ENCODE results near the gene NME1.

The NME1 gene

DNA sequence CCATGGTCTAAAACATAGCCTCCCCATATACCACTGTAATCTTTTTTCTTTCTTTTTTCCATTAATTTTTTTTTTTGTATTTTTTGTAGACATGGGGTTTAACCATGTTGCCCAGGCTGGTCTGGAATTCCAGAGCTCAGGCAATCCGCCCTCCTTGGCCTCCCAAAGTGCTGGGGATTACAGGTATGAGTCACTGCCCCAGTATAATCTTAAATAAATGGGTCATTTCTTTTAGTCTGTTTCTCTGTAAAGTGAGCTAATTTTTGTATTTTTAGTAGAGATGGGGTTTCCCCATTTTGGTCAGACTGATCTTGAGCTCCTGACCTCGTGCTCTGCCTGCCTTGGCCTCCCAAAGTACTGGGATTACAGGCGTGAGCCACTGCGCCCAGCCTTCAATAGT, 5.7 kb upstream of the NME1 start:
- H3K27me3 ChIP-seq (ENCODE audit: control insufficient read depth in 1 of 2, insufficient read depth in 2 of 2, low read length in 2 of 2): no peaks in the 10 kb centered on the region
- H3K9ac ChIP-seq (ENCODE audit: low read depth in 1 of 2, low read length in 2 of 2): no peak overlapping the region
- H3K27ac ChIP-seq (ENCODE audit: low read depth, low read length): no peak overlapping the region
- no peaks in the 10 kb centered on the region for H3K36me3 ChIP-seq (ENCODE audit: control insufficient read depth in 1 of 2, insufficient read depth in 2 of 2, low read length in 2 of 2)
- H3K9me3 ChIP-seq (ENCODE audit: control insufficient read depth in 1 of 2, low read length in 2 of 2): no peaks in the 10 kb centered on the region
- no peak overlapping the region for H3K4me3 ChIP-seq (ENCODE audit: low read depth in 1 of 2, low read length in 2 of 2)
- H3K4me1 ChIP-seq (ENCODE audit: control insufficient read depth in 1 of 2, insufficient read depth in 2 of 2, low read length in 2 of 2): peaks cover 1 to 2% of the 10 kb centered on the region in 2 donors

GRCh38 chr17:51149163-51149562, 4.2 kb upstream of the NME1 start:
- no peaks in the 10 kb centered on the region for H3K9me3 ChIP-seq (ENCODE audit: control insufficient read depth in 1 of 2, low read length in 2 of 2)
- no peaks in the 10 kb centered on the region for H3K36me3 ChIP-seq (ENCODE audit: control insufficient read depth in 1 of 2, insufficient read depth in 2 of 2, low read length in 2 of 2)
- no peak overlapping the region for H3K9ac ChIP-seq (ENCODE audit: low read depth in 1 of 2, low read length in 2 of 2)

GRCh38 chr17:51150932-51151331, 2.4 kb upstream of the NME1 start:
- Histone ChIP-seq H3K27ac (ENCODE audit: low read depth, low read length) (no peak overlapping the region), H3K4me3 (ENCODE audit: low read depth in 1 of 2, low read length in 2 of 2) (no peak overlapping the region), H3K9me3 (ENCODE audit: control insufficient read depth in 1 of 2, low read length in 2 of 2) (no peaks in the 10 kb centered on the region), H3K36me3 (ENCODE audit: control insufficient read depth in 1 of 2, insufficient read depth in 2 of 2, low read length in 2 of 2) (peaks cover 0 to 4% of the 10 kb centered on the region in 2 donors), H3K4me1 (ENCODE audit: control insufficient read depth in 1 of 2, insufficient read depth in 2 of 2, low read length in 2 of 2) (peaks cover 14% of the 10 kb centered on the region in 2 donors), H3K27me3 (ENCODE audit: control insufficient read depth in 1 of 2, insufficient read depth in 2 of 2, low read length in 2 of 2) (no peaks in the 10 kb centered on the region), H3K9ac (ENCODE audit: low read depth in 1 of 2, low read length in 2 of 2) (no peak overlapping the region)

More at GRCh38 chr17:51149163-51149562, 4.2 kb upstream of the NME1 start:
- Histone ChIP-seq H3K27me3 (ENCODE audit: control insufficient read depth in 1 of 2, insufficient read depth in 2 of 2, low read length in 2 of 2) (no peaks in the 10 kb centered on the region), H3K4me1 (ENCODE audit: control insufficient read depth in 1 of 2, insufficient read depth in 2 of 2, low read length in 2 of 2) (peaks cover 9% of the 10 kb centered on the region in 2 donors), H3K4me3 (ENCODE audit: low read depth in 1 of 2, low read length in 2 of 2) (no peak overlapping the region), H3K27ac (ENCODE audit: low read depth, low read length) (no peak overlapping the region)

DNA sequence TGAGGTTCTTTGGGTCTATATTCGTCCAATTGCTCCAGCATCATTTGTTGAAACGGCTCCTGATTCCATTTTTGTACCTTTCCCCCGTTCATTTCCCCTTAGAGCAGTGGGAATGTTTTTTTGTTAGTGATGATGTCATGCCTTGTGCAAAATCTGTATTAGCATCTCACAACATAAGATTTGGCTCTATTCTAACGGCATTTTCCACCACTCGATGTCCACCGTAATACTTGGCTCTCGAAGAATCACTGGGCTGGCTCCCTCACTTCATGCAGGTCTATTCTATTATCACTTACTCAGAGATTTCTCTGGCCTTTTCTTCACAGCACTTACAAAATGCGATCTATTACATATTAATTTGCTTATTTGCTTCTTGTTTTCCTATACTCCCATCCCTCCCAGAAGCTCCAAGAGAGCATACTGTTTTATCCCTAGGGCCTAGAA, 571 bp upstream of the NME1 start:
- peaks cover 14% of the 10 kb centered on the region in 2 donors for H3K4me1 ChIP-seq (ENCODE audit: control insufficient read depth in 1 of 2, insufficient read depth in 2 of 2, low read length in 2 of 2)
- H3K27me3 ChIP-seq (ENCODE audit: control insufficient read depth in 1 of 2, insufficient read depth in 2 of 2, low read length in 2 of 2): no peaks in the 10 kb centered on the region
- H3K9ac ChIP-seq (ENCODE audit: low read depth in 1 of 2, low read length in 2 of 2): peak overlapping the region; percentile 59 to 92
- H3K36me3 ChIP-seq (ENCODE audit: control insufficient read depth in 1 of 2, insufficient read depth in 2 of 2, low read length in 2 of 2): peaks cover 7 to 9% of the 10 kb centered on the region in 2 donors
- peak overlapping the region; percentile 72 for H3K27ac ChIP-seq (ENCODE audit: low read depth, low read length)
- H3K9me3 ChIP-seq (ENCODE audit: control insufficient read depth in 1 of 2, low read length in 2 of 2): no peaks in the 10 kb centered on the region
- H3K4me3 ChIP-seq (ENCODE audit: low read depth in 1 of 2, low read length in 2 of 2): peak overlapping the region; percentile 46 to 89

DNA sequence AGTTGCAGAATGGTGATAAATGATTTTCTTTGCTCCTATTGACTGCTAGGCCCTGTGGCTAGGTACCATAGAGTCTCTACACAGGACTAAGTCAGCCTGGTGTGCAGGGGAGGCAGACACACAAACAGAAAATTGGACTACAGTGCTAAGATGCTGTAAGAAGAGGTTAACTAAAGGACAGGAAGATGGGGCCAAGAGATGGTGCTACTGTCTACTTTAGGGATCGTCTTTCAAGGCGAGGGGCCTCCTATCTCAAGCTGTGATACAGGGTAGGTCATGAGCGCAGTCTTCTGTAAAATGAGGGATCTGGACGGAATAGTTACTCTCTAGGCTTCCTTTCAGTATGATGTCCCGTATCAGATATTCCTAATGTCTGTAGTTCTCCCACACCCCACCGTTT, 817 bp downstream of the NME1 start:
- peak overlapping the region; percentile 89 to 98 for H3K4me3 ChIP-seq (ENCODE audit: low read depth in 1 of 2, low read length in 2 of 2)
- H3K9me3 ChIP-seq (ENCODE audit: control insufficient read depth in 1 of 2, low read length in 2 of 2): no peaks in the 10 kb centered on the region
- peaks cover 8 to 9% of the 10 kb centered on the region in 2 donors for H3K36me3 ChIP-seq (ENCODE audit: control insufficient read depth in 1 of 2, insufficient read depth in 2 of 2, low read length in 2 of 2)
- peaks cover 14% of the 10 kb centered on the region in 2 donors for H3K4me1 ChIP-seq (ENCODE audit: control insufficient read depth in 1 of 2, insufficient read depth in 2 of 2, low read length in 2 of 2)
- no peaks in the 10 kb centered on the region for H3K27me3 ChIP-seq (ENCODE audit: control insufficient read depth in 1 of 2, insufficient read depth in 2 of 2, low read length in 2 of 2)
- peak overlapping the region; percentile 70 to 92 for H3K9ac ChIP-seq (ENCODE audit: low read depth in 1 of 2, low read length in 2 of 2)
- H3K27ac ChIP-seq (ENCODE audit: low read depth, low read length): no peak overlapping the region

GRCh38 chr17:51155416-51155815, 2.1 kb downstream of the NME1 start:
- Histone ChIP-seq H3K36me3 (ENCODE audit: control insufficient read depth in 1 of 2, insufficient read depth in 2 of 2, low read length in 2 of 2) (peaks cover 9 to 15% of the 10 kb centered on the region in 2 donors), H3K4me3 (ENCODE audit: low read depth in 1 of 2, low read length in 2 of 2) (no peak overlapping the region), H3K27ac (ENCODE audit: low read depth, low read length) (no peak overlapping the region), H3K27me3 (ENCODE audit: control insufficient read depth in 1 of 2, insufficient read depth in 2 of 2, low read length in 2 of 2) (no peaks in the 10 kb centered on the region), H3K9ac (ENCODE audit: low read depth in 1 of 2, low read length in 2 of 2) (no peak overlapping the region), H3K9me3 (ENCODE audit: control insufficient read depth in 1 of 2, low read length in 2 of 2) (no peaks in the 10 kb centered on the region), H3K4me1 (ENCODE audit: control insufficient read depth in 1 of 2, insufficient read depth in 2 of 2, low read length in 2 of 2) (peaks cover 14% of the 10 kb centered on the region in 2 donors)

DNA sequence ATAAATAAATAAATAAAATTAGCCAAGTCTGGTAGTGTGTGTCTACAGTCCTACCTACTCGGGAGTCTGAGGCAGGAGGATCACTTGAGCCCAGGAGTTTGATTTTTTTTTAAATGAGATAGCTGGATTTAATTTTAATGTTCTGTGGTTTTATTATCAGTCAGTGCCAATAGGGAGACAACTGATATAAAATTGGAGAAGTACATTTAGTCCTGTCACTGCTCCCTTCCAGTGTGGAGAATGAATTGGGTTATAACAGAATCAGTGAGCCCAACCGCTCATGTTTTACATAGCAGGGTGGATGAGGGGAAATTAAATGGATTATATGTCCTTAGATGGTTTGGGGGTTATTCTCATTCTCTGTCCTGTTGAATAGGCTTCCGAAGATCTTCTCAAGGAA, 6.2 kb downstream of the NME1 start:
- H3K9me3 ChIP-seq (ENCODE audit: control insufficient read depth in 1 of 2, low read length in 2 of 2): no peaks in the 10 kb centered on the region
- peaks cover under 1% of the 10 kb centered on the region in 2 donors for H3K4me1 ChIP-seq (ENCODE audit: control insufficient read depth in 1 of 2, insufficient read depth in 2 of 2, low read length in 2 of 2)
- H3K36me3 ChIP-seq (ENCODE audit: control insufficient read depth in 1 of 2, insufficient read depth in 2 of 2, low read length in 2 of 2): peaks cover 15 to 31% of the 10 kb centered on the region in 2 donors
- H3K9ac ChIP-seq (ENCODE audit: low read depth in 1 of 2, low read length in 2 of 2): no peak overlapping the region
- no peak overlapping the region for H3K27ac ChIP-seq (ENCODE audit: low read depth, low read length)
- H3K4me3 ChIP-seq (ENCODE audit: low read depth in 1 of 2, low read length in 2 of 2): no peak overlapping the region
- no peaks in the 10 kb centered on the region for H3K27me3 ChIP-seq (ENCODE audit: control insufficient read depth in 1 of 2, insufficient read depth in 2 of 2, low read length in 2 of 2)

DNA sequence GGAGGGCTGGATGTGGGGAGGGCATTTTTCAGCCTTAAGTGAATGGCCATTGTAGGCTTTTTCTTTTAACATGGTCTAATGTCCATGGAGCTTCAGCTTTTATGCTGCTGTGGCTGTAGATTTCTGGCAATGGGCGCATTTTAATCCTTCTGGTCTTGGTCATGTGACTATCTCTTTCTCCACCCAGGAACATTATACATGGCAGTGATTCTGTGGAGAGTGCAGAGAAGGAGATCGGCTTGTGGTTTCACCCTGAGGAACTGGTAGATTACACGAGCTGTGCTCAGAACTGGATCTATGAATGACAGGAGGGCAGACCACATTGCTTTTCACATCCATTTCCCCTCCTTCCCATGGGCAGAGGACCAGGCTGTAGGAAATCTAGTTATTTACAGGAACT, 8.2 kb downstream of the NME1 start:
- H3K27me3 ChIP-seq (ENCODE audit: control insufficient read depth in 1 of 2, insufficient read depth in 2 of 2, low read length in 2 of 2): no peaks in the 10 kb centered on the region
- H3K27ac ChIP-seq (ENCODE audit: low read depth, low read length): no peak overlapping the region
- H3K36me3 ChIP-seq (ENCODE audit: control insufficient read depth in 1 of 2, insufficient read depth in 2 of 2, low read length in 2 of 2): peaks cover 9 to 31% of the 10 kb centered on the region in 2 donors
- H3K4me1 ChIP-seq (ENCODE audit: control insufficient read depth in 1 of 2, insufficient read depth in 2 of 2, low read length in 2 of 2): peaks cover 8% of the 10 kb centered on the region in 2 donors
- no peak overlapping the region for H3K9ac ChIP-seq (ENCODE audit: low read depth in 1 of 2, low read length in 2 of 2)
- H3K4me3 ChIP-seq (ENCODE audit: low read depth in 1 of 2, low read length in 2 of 2): no peak overlapping the region
- no peaks in the 10 kb centered on the region for H3K9me3 ChIP-seq (ENCODE audit: control insufficient read depth in 1 of 2, low read length in 2 of 2)

DNA sequence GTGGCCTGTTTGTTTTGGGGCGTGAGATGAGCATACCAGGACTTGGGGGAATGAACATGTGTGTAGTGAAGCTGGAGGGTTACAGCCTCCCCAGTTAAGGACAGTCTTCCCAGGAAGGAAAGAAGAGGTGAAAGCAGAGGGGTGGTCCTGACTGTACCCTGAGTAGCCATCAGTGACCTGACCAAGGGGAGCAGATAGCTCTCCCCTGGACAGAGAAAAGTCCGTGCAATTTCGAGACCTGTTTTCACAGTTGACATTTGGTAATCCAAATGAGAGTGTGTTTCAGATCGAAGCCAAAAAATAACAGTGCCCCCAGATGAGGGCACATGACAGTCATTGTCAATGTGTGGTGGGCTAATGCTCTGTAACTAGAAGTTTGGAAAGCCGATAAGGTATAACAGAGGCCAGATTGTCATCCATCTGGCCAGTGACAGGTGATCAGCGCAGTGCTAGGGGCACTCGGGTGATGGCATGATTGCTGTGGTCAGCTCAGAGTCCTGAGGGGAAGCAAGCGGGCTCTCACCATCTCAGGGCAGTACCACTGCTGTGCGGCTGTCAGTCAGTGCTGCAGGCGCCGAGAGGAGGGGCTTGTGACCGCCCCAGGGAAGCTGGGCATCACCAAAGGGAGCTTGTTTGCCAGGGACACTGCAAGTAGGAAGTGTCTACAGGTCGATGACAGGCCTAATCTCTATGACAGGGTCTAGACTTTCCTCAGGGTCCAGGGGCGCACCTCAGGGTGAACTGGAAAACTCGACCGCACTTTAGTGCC, 11.7 kb downstream of the NME1 start:
- Histone ChIP-seq H3K4me3 (ENCODE audit: low read depth in 1 of 2, low read length in 2 of 2) (peak overlapping the region; percentile 73 to 95), H3K9me3 (ENCODE audit: control insufficient read depth in 1 of 2, low read length in 2 of 2) (no peaks in the 10 kb centered on the region), H3K9ac (ENCODE audit: low read depth in 1 of 2, low read length in 2 of 2) (peak overlapping the region; percentile 80 to 99), H3K36me3 (ENCODE audit: control insufficient read depth in 1 of 2, insufficient read depth in 2 of 2, low read length in 2 of 2) (peaks cover 6 to 37% of the 10 kb centered on the region in 2 donors), H3K4me1 (ENCODE audit: control insufficient read depth in 1 of 2, insufficient read depth in 2 of 2, low read length in 2 of 2) (peaks cover 8 to 11% of the 10 kb centered on the region in 2 donors), H3K27me3 (ENCODE audit: control insufficient read depth in 1 of 2, insufficient read depth in 2 of 2, low read length in 2 of 2) (no peaks in the 10 kb centered on the region), H3K27ac (ENCODE audit: low read depth, low read length) (peak overlapping the region; percentile 94)

- Histone ChIP-seq H3K9me3 (ENCODE audit: control insufficient read depth in 1 of 2, low read length in 2 of 2) (no peaks in the 10 kb centered on the region), H3K27me3 (ENCODE audit: control insufficient read depth in 1 of 2, insufficient read depth in 2 of 2, low read length in 2 of 2) (no peaks in the 10 kb centered on the region), H3K9ac (ENCODE audit: low read depth in 1 of 2, low read length in 2 of 2) (peak overlapping the region; percentile 80 to 99), H3K36me3 (ENCODE audit: control insufficient read depth in 1 of 2, insufficient read depth in 2 of 2, low read length in 2 of 2) (peaks cover 8 to 38% of the 10 kb centered on the region in 2 donors), H3K4me3 (ENCODE audit: low read depth in 1 of 2, low read length in 2 of 2) (peak overlapping the region; percentile 73 to 95), H3K4me1 (ENCODE audit: control insufficient read depth in 1 of 2, insufficient read depth in 2 of 2, low read length in 2 of 2) (peaks cover 8 to 16% of the 10 kb centered on the region in 2 donors), H3K27ac (ENCODE audit: low read depth, low read length) (peak overlapping the region; percentile 94)
Measured at GRCh38 chr17:51165680-51166197, 12.4 kb downstream of the NME1 start.

Measured in duodenal mucosa (tissue), 2 donors.